ENCODE data around the gene RBMS2.
"Not testable (repeated sequence)": the region's sequence is repeated elsewhere in the genome, so short reads cannot be mapped to it uniquely, and the experiment has no call there.

The RBMS2 gene

GRCh38 chr12:56490360-56490759 is 31.3 kb upstream of the RBMS2 start:
- no peaks in the 10 kb centered on the region for H3K9me3 ChIP-seq
- H3K4me3 ChIP-seq (ENCODE audit: low read depth in 1 of 2, low read length in 1 of 2): no peak overlapping the region
- H3K4me1 ChIP-seq (ENCODE audit: control insufficient read depth in 1 of 2, insufficient read depth in 1 of 2, low read depth in 1 of 2, low read length in 1 of 2): peaks cover 7 to 18% of the 10 kb centered on the region in 2 experiments
- H3K27ac ChIP-seq: no peak overlapping the region
- no peak for TF ChIP-seq CTCF (IDR thresholded peaks at IDR 0.05)
- H3K36me3 ChIP-seq: no peaks in the 10 kb centered on the region
- peaks cover 74% of the 10 kb centered on the region for H3K27me3 ChIP-seq

GRCh38 chr12:56493409-56494105 is 28.1 kb upstream of the RBMS2 start:
- H3K4me3 ChIP-seq (ENCODE audit: low read depth in 1 of 2, low read length in 1 of 2); H3K36me3 ChIP-seq; H3K9me3 ChIP-seq: not testable (repeated sequence)

GRCh38 chr12:56494106-56494415 is 27.6 kb upstream of the RBMS2 start:
- not testable (repeated sequence) for H3K27ac ChIP-seq; H3K36me3 ChIP-seq; H3K4me1 ChIP-seq (ENCODE audit: control insufficient read depth in 1 of 2, insufficient read depth in 1 of 2, low read depth in 1 of 2, low read length in 1 of 2); H3K9me3 ChIP-seq; H3K4me3 ChIP-seq (ENCODE audit: low read depth in 1 of 2, low read length in 1 of 2)
- peaks cover 42% of the 10 kb centered on the region for H3K27me3 ChIP-seq

More at GRCh38 chr12:56493409-56494105, 28.1 kb upstream of the RBMS2 start:
- H3K27ac ChIP-seq; H3K4me1 ChIP-seq (ENCODE audit: control insufficient read depth in 1 of 2, insufficient read depth in 1 of 2, low read depth in 1 of 2, low read length in 1 of 2): not testable (repeated sequence)
- peaks cover 45% of the 10 kb centered on the region for H3K27me3 ChIP-seq

- H3K36me3 ChIP-seq; H3K4me1 ChIP-seq (ENCODE audit: control insufficient read depth in 1 of 2, insufficient read depth in 1 of 2, low read depth in 1 of 2, low read length in 1 of 2); H3K9me3 ChIP-seq; H3K27ac ChIP-seq; H3K4me3 ChIP-seq (ENCODE audit: low read depth in 1 of 2, low read length in 1 of 2): not testable (repeated sequence)
- H3K27me3 ChIP-seq: peaks cover 38% of the 10 kb centered on the region
Observed at GRCh38 chr12:56494481-56494880, 27.1 kb upstream of the RBMS2 start.

GRCh38 chr12:56496704-56497103 is 24.9 kb upstream of the RBMS2 start:
- H3K36me3 ChIP-seq; H3K9me3 ChIP-seq; H3K4me3 ChIP-seq (ENCODE audit: low read depth in 1 of 2, low read length in 1 of 2); H3K4me1 ChIP-seq (ENCODE audit: control insufficient read depth in 1 of 2, insufficient read depth in 1 of 2, low read depth in 1 of 2, low read length in 1 of 2); H3K27ac ChIP-seq: not testable (repeated sequence)
- TF ChIP-seq CTCF (IDR thresholded peaks at IDR 0.05): peak; percentile 26
- peaks cover 16% of the 10 kb centered on the region for H3K27me3 ChIP-seq

GRCh38 chr12:56498126-56498902 is 23.3 kb upstream of the RBMS2 start:
- H3K36me3 ChIP-seq, H3K27ac ChIP-seq, H3K9me3 ChIP-seq: not testable (repeated sequence)

GRCh38 chr12:56499452-56499851 is 22.2 kb upstream of the RBMS2 start:
- not testable (repeated sequence) for H3K9me3 ChIP-seq; H3K27ac ChIP-seq; H3K4me3 ChIP-seq (ENCODE audit: low read depth in 1 of 2, low read length in 1 of 2); H3K36me3 ChIP-seq; H3K4me1 ChIP-seq (ENCODE audit: control insufficient read depth in 1 of 2, insufficient read depth in 1 of 2, low read depth in 1 of 2, low read length in 1 of 2); H3K27me3 ChIP-seq

More at GRCh38 chr12:56498126-56498902, 23.3 kb upstream of the RBMS2 start:
- H3K27me3 ChIP-seq; H3K4me1 ChIP-seq (ENCODE audit: control insufficient read depth in 1 of 2, insufficient read depth in 1 of 2, low read depth in 1 of 2, low read length in 1 of 2); H3K4me3 ChIP-seq (ENCODE audit: low read depth in 1 of 2, low read length in 1 of 2): not testable (repeated sequence)

- not testable (repeated sequence) for H3K9me3 ChIP-seq; H3K4me1 ChIP-seq (ENCODE audit: control insufficient read depth in 1 of 2, insufficient read depth in 1 of 2, low read depth in 1 of 2, low read length in 1 of 2); H3K27ac ChIP-seq; H3K36me3 ChIP-seq; H3K4me3 ChIP-seq (ENCODE audit: low read depth in 1 of 2, low read length in 1 of 2); H3K27me3 ChIP-seq
Observed at GRCh38 chr12:56499879-56500278, 21.7 kb upstream of the RBMS2 start.
